ENCODE results near the gene GPX1.

DNA sequence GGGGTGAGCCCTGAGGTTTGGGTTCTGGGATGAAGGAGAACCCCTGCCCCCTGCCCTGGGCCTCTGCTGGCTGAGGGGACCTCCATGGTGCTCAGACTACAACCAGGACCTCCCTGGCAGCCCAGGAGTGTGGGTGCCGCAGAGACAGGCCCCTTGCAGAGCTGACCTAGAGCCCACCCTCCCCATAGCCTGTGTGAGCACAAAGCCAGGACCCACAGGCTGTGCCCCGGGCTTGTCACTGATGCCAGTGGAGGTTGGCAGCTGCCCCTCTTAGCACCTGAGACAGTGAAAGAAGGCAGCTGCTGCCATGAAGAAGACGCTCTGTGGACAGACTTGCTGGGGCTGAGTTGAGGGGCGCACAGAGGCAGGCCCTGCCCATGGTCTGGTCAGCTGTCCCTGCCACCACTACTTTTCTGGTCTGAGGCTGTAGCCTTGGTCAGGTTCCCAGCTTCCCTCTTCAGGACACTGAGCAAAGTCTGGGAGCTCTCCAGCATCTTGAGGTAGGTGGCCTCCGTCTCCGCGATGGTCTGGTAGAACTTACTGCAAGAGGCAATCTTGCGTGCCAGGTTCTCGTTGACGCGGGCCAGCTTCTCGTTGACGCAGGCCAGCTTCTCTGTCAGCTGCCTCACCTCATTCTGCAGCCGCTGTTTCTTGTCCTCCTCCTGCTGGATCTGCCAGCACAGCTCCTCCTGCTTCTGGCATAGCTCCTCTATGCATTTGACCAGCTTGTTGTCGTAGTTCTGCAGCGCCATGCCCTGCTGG, 41.3 kb downstream of the GPX1 start:
- TF ChIP-seq CTCF (IDR thresholded peaks at IDR 0.05 in 8 of 11, conservative IDR thresholded peaks at IDR 0.05 in 3 of 11) = no peak
- TF ChIP-seq POLR2AphosphoS5 (IDR thresholded peaks at IDR 0.05) = peak in 1 of 3 donors; percentile 67
- no peak for TF ChIP-seq POLR2A (IDR thresholded peaks at IDR 0.05)

Measured in spleen (tissue), 7 donors.